Measurements from ENCODE around the gene COQ8B. TPM values are rescaled to one million over a fixed set of nuclear protein-coding genes. Genes with fewer than 3 reads are reported as not detected.

The COQ8B gene
- total RNA-seq, 2 donors from 2014 or later, result 23.3 to 26.6 TPM

DNA sequence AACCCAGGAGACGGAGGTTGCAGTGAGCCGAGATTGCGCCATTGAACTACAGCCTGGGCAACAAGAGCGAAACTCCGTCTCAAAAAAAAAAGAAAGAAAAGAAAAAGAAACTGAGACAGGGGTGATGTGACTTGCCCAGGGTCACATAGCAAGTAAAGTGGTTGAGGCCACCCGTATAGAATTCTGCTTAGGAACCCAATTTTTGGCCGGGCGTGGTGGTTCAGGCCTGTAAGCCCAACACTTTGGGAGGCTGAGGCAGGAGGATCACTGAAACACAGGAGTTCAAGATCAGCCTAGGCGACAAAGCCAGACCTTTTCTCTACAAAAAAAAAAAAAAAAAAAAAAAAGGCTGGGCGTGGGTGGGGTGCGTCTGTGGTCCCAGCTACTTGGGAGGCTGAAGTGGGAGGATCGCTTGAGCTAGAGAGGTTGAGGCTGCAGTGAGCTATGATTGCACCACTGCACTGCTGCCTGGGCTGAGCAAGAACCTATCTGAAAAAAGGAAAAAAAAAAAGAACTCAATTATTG lies 35.6 kb upstream of the COQ8B start:
- H3K36me3 ChIP-seq, result peaks cover 10% of the 10 kb centered on the region
- no peak for DNase-seq (ENCODE audit: low spot score)
- TF ChIP-seq, protein P1, sequence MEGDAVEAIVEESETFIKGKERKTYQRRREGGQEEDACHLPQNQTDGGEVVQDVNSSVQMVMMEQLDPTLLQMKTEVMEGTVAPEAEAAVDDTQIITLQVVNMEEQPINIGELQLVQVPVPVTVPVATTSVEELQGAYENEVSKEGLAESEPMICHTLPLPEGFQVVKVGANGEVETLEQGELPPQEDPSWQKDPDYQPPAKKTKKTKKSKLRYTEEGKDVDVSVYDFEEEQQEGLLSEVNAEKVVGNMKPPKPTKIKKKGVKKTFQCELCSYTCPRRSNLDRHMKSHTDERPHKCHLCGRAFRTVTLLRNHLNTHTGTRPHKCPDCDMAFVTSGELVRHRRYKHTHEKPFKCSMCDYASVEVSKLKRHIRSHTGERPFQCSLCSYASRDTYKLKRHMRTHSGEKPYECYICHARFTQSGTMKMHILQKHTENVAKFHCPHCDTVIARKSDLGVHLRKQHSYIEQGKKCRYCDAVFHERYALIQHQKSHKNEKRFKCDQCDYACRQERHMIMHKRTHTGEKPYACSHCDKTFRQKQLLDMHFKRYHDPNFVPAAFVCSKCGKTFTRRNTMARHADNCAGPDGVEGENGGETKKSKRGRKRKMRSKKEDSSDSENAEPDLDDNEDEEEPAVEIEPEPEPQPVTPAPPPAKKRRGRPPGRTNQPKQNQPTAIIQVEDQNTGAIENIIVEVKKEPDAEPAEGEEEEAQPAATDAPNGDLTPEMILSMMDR (IDR thresholded peaks at IDR 0.05), result no peak
- no peaks in the 10 kb centered on the region for H3K9me3 ChIP-seq
- H3K4me1 ChIP-seq, result peaks cover 0 to 49% of the 10 kb centered on the region in 2 donors
- no peak overlapping the region for H3K27ac ChIP-seq
- peak overlapping the region; percentile 63 to 74 for H3K4me3 ChIP-seq
- H3K27me3 ChIP-seq, result no peaks in the 10 kb centered on the region

GRCh38 chr19:40750874-40751537 lies 34.3 kb upstream of the COQ8B start, which contains the start of gene SNRPA:
Gene SNRPA, plus strand, starts transcription at chr19:40751203. Its CDS starts 206 bp downstream, at chr19:40751409.
- Histone ChIP-seq H3K9me3 (no peaks in the 10 kb centered on the region), H3K27ac (peak within 1 kb of the TSS; percentile 95 to 96), H3K36me3 (peaks cover 7% of the 10 kb centered on the region), H3K27me3 (no peaks in the 10 kb centered on the region), H3K4me3 (peak within 1 kb of the TSS; percentile 63 to 74), H3K4me1 (peaks cover 0 to 52% of the 10 kb centered on the region in 2 donors)
- TF ChIP-seq, protein P1 (IDR thresholded peaks at IDR 0.05), result no peak
- peak; percentile 99 for DNase-seq (ENCODE audit: low spot score)

GRCh38 chr19:40750058-40750873 lies 33.6 kb upstream of the COQ8B start, which contains the start of gene ACTMAP:
Gene ACTMAP, minus strand, starts transcription at chr19:40750477. Its CDS starts 674 bp downstream, at chr19:40749803.
- H3K4me1 ChIP-seq, result peaks cover 0 to 47% of the 10 kb centered on the region in 2 donors
- no peaks in the 10 kb centered on the region for H3K9me3 ChIP-seq
- TF ChIP-seq, protein P1 (IDR thresholded peaks at IDR 0.05), result no peak
- H3K27ac ChIP-seq, result peak within 1 kb of the TSS; percentile 95 to 96
- DNase-seq (ENCODE audit: low spot score), result peak; percentile 100
- peak within 1 kb of the TSS; percentile 63 to 74 for H3K4me3 ChIP-seq
- H3K27me3 ChIP-seq, result no peaks in the 10 kb centered on the region
- H3K36me3 ChIP-seq, result peaks cover 2% of the 10 kb centered on the region

DNA sequence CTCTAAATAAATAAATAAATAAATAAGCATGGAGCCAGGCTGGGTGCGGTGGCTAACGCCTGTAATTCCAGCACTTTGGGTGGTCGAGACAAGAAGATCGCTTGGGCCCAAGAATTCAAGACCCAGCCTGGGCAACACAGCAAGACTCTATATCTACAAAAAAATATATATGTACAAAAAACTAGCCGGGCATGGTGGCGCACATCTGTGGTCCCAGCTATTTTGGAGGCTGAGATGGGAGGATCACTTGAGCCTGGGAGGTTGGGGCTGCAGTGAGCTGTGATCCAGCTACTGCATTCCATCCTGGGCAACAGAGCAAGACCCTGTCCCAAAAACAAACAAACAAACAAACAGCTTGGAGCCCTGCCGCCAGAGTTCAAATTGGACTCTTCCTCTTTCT lies 30.9 kb upstream of the COQ8B start:
- Histone ChIP-seq H3K27me3 (no peaks in the 10 kb centered on the region), H3K4me1 (peaks cover 0 to 31% of the 10 kb centered on the region in 2 donors), H3K36me3 (no peaks in the 10 kb centered on the region), H3K9me3 (no peaks in the 10 kb centered on the region), H3K27ac (no peak overlapping the region), H3K4me3 (no peak overlapping the region)
- no peak for DNase-seq (ENCODE audit: low spot score)
- TF ChIP-seq, protein P1 (IDR thresholded peaks at IDR 0.05), result no peak

- TF ChIP-seq, protein P1 (IDR thresholded peaks at IDR 0.05), result no peak
- H3K4me1 ChIP-seq, result peaks cover 0 to 31% of the 10 kb centered on the region in 2 donors
Measured at GRCh38 chr19:40745402-40745780, 28.7 kb upstream of the COQ8B start.

More at GRCh38 chr19:40745402-40745780, 28.7 kb upstream of the COQ8B start:
- Histone ChIP-seq H3K27me3 (no peaks in the 10 kb centered on the region), H3K4me3 (no peak overlapping the region), H3K9me3 (no peaks in the 10 kb centered on the region), H3K36me3 (peaks cover 3% of the 10 kb centered on the region), H3K27ac (no peak overlapping the region)
- no peak for DNase-seq (ENCODE audit: low spot score)
